Colonic mucosa (tissue), 4 donors: Measurements from ENCODE around the gene NKAIN1. TPM values are rescaled to one million over a fixed set of nuclear protein-coding genes. Genes with fewer than 3 reads are reported as not detected.

Source experiments
- DNase-seq: peaks from one replicate; pipeline ENCODE4 v3.0.0-alpha.2; 2020
- H3K27ac ChIP-seq: fragments of 200-600 bp; one replicate; pipeline ENCODE4 v1.8.0; 2021
- H3K27me3 ChIP-seq: fragments of 200-600 bp; one replicate; pipeline ENCODE4 v1.8.0; 2021
- H3K36me3 ChIP-seq: fragments of 200-600 bp; one replicate; pipeline ENCODE4 v1.8.0; 2021
- H3K4me1 ChIP-seq: fragments of 200-600 bp; one replicate; pipeline ENCODE4 v1.8.0; 2021; ENCODE audit warnings: mild to moderate bottlenecking
- H3K4me3 ChIP-seq: fragments of 200-600 bp; one replicate; pipeline ENCODE4 v1.8.0; 2021
- H3K9ac ChIP-seq, 2 donors: one replicate each; pipeline ENCODE4 v1.7.0; 2013; ENCODE audit warnings: control low read depth in 2 of 2, low read depth in 2 of 2, low read length in 2 of 2
- H3K9me3 ChIP-seq: fragments of 200-600 bp; one replicate; pipeline ENCODE4 v1.8.0; 2021
- CTCF ChIP-seq: fragments of 200-600 bp; IDR thresholded peaks from one replicate; pipeline ENCODE4 v1.8.0; 2022; ENCODE audit warnings: antibody characterized with exemption, mild to moderate bottlenecking
- intact Hi-C: fragments of 100-400 bp; cut with DNase I; formaldehyde crosslinking; loops from one replicate; pipeline ENCODE4 v1.14.1; 2022
- total RNA-seq, 2 donors: library from RNA; stranded (reverse); fragmentation: NEBNext Ultra II Directional in 1 of 2; extraction: Animal tissue kit (Norgen Biotek cat#: 25700) in 1 of 2; gene quantifications; one replicate each; pipeline ENCODE4 v1.2.1, GENCODE V29; 2021
- donor health status: healthy.
- donor health status: DM: no; HTN: no; CAD: no.
- donor health status: DM: no; HTN: no; CAD: no.

Gene NKAIN1
- total RNA-seq, 2 donors from 2014 or later = 0.20 TPM; not detected in 1

GRCh38 chr1:31207569-31207968 lies 32.1 kb downstream of the NKAIN1 start:
- intact Hi-C loops = no loop called here
- DNase-seq = no peak
- no peaks in the 10 kb centered on the region for H3K4me1 ChIP-seq
- H3K9ac ChIP-seq = no peak overlapping the region
- no peak overlapping the region for H3K4me3 ChIP-seq
- H3K27me3 ChIP-seq = no peaks in the 10 kb centered on the region
- no peak overlapping the region for H3K27ac ChIP-seq
- no peaks in the 10 kb centered on the region for H3K36me3 ChIP-seq
- no peak for TF ChIP-seq CTCF
- no peaks in the 10 kb centered on the region for H3K9me3 ChIP-seq

- DNase-seq = no peak
- no peaks in the 10 kb centered on the region for H3K27me3 ChIP-seq
- H3K4me3 ChIP-seq = no peak overlapping the region
- no peaks in the 10 kb centered on the region for H3K4me1 ChIP-seq
- no peak overlapping the region for H3K27ac ChIP-seq
- no peak overlapping the region for H3K9ac ChIP-seq
- H3K36me3 ChIP-seq = no peaks in the 10 kb centered on the region
- no peaks in the 10 kb centered on the region for H3K9me3 ChIP-seq
- intact Hi-C loops = no loop called here
- no peak for TF ChIP-seq CTCF
Observed at GRCh38 chr1:31207046-31207445, 32.6 kb downstream of the NKAIN1 start.

- Histone ChIP-seq H3K27ac (no peak overlapping the region), H3K36me3 (no peaks in the 10 kb centered on the region), H3K9ac (no peak overlapping the region), H3K27me3 (no peaks in the 10 kb centered on the region), H3K4me1 (no peaks in the 10 kb centered on the region), H3K4me3 (no peak overlapping the region), H3K9me3 (no peaks in the 10 kb centered on the region)
- no peak for TF ChIP-seq CTCF
- no peak for DNase-seq
- intact Hi-C loops = no loop called here
Observed at GRCh38 chr1:31203215-31203614, 36.5 kb downstream of the NKAIN1 start.

GRCh38 chr1:31201931-31202360 lies 37.7 kb downstream of the NKAIN1 start:
- Histone ChIP-seq H3K27ac (no peak overlapping the region), H3K4me1 (no peaks in the 10 kb centered on the region), H3K4me3 (no peak overlapping the region), H3K27me3 (no peaks in the 10 kb centered on the region), H3K9me3 (no peaks in the 10 kb centered on the region), H3K9ac (no peak overlapping the region), H3K36me3 (no peaks in the 10 kb centered on the region)
- DNase-seq = no peak
- no peak for TF ChIP-seq CTCF
- intact Hi-C loops = no loop called here

- Histone ChIP-seq H3K27ac (no peak overlapping the region), H3K27me3 (no peaks in the 10 kb centered on the region), H3K9me3 (no peaks in the 10 kb centered on the region), H3K36me3 (no peaks in the 10 kb centered on the region), H3K4me3 (no peak overlapping the region), H3K4me1 (no peaks in the 10 kb centered on the region), H3K9ac (no peak overlapping the region)
- intact Hi-C loops = no loop called here
- TF ChIP-seq CTCF = no peak
- no peak for DNase-seq
Observed at GRCh38 chr1:31199949-31200348, 39.7 kb downstream of the NKAIN1 start.
